ENCODE data around the gene CCDC169. TPM values are rescaled to one million over a fixed set of nuclear protein-coding genes. Genes with fewer than 3 reads are reported as not detected.

The CCDC169 gene
- total and polyA plus RNA-seq, 2 donors (not counting 3 experiments of a cell fraction or from before 2014, with no cell fraction given), result 1.2 to 2.5 TPM

DNA sequence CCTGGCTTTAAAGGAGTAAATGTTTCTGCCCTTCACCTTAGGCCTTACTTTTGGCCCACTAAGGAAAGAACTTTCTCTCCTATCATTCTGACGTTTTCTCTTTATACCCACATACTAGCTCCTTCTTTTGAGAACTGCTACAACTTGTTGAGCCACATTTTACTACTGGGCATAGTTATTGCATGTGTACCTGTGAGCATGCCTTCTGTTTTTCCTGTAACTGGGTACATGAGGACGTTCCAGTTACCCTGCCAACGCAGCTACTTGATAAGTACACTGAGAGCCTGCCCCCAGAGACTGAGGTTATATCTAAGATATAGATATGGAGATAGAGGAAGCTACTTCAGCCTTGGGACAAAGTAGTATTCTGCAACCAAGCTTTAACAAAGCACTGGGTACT is 3.5 kb downstream of the CCDC169 start:
- TF ChIP-seq, protein P1, sequence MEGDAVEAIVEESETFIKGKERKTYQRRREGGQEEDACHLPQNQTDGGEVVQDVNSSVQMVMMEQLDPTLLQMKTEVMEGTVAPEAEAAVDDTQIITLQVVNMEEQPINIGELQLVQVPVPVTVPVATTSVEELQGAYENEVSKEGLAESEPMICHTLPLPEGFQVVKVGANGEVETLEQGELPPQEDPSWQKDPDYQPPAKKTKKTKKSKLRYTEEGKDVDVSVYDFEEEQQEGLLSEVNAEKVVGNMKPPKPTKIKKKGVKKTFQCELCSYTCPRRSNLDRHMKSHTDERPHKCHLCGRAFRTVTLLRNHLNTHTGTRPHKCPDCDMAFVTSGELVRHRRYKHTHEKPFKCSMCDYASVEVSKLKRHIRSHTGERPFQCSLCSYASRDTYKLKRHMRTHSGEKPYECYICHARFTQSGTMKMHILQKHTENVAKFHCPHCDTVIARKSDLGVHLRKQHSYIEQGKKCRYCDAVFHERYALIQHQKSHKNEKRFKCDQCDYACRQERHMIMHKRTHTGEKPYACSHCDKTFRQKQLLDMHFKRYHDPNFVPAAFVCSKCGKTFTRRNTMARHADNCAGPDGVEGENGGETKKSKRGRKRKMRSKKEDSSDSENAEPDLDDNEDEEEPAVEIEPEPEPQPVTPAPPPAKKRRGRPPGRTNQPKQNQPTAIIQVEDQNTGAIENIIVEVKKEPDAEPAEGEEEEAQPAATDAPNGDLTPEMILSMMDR (IDR thresholded peaks at IDR 0.05; ENCODE audit: extremely low read depth in 1 of 2, insufficient read depth in 1 of 2, low read depth in 1 of 2, low read length in 2 of 2), result no peak
- no peak for TF ChIP-seq FOS (IDR thresholded peaks at IDR 0.05; ENCODE audit: borderline replicate concordance, insufficient read depth, low read length)
- TF ChIP-seq, protein P2, sequence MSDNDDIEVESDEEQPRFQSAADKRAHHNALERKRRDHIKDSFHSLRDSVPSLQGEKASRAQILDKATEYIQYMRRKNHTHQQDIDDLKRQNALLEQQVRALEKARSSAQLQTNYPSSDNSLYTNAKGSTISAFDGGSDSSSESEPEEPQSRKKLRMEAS (IDR thresholded peaks at IDR 0.05; ENCODE audit: insufficient read depth, insufficient read length), result no peak
- TF ChIP-seq GATA2 (IDR thresholded peaks at IDR 0.05; ENCODE audit: insufficient read depth, insufficient read length, low read depth, low read length), result no peak
- TF ChIP-seq POLR2AphosphoS5 (IDR thresholded peaks at IDR 0.05; ENCODE audit: insufficient read depth, low read depth, low read length), result no peak
- TF ChIP-seq EZH2 (IDR thresholded peaks at IDR 0.05; ENCODE audit: borderline replicate concordance, low read depth, low read length, severe bottlenecking), result no peak
- TF ChIP-seq MYC (IDR thresholded peaks at IDR 0.05; ENCODE audit: low read depth, low read length), result no peak
- no peak for TF ChIP-seq JUN (IDR thresholded peaks at IDR 0.05; ENCODE audit: borderline replicate concordance, insufficient read depth, insufficient read length, low read depth)
- TF ChIP-seq POLR2A (IDR thresholded peaks at IDR 0.05; ENCODE audit: low read depth, low read length), result no peak
- no peak overlapping the region for H2AFZ ChIP-seq (ENCODE audit: low read depth, low read length)
- H3K4me3 ChIP-seq (replicated peaks in 1 of 3; ENCODE audit: insufficient read depth in 1 of 3, low read depth in 1 of 3, low read length in 3 of 3), result no peak overlapping the region
- H3K79me2 ChIP-seq (ENCODE audit: control insufficient read depth, insufficient read depth, low read length), result no peaks in the 10 kb centered on the region
- ChIA-PET POLR2A (interaction anchor here (0.5 kb wide), 1 partner anchor 561 kb away, joined by 6 read pairs; no protein-coding TSS in a partner anchor), CTCF (interaction anchor here (1.5 to 4.0 kb wide), 2 partner anchors 11 to 19 kb away, joined by 4 to 29 read pairs; no protein-coding TSS in a partner anchor)
- no peak overlapping the region for H3K9ac ChIP-seq (replicated peaks; ENCODE audit: extremely low read depth, insufficient read depth, low read length)
- H3K36me3 ChIP-seq (ENCODE audit: control insufficient read depth in 2 of 2, extremely low read depth in 1 of 2, insufficient read depth in 2 of 2, low read length in 2 of 2), result no peaks in the 10 kb centered on the region
- H3K27ac ChIP-seq (ENCODE audit: insufficient read depth, low read depth, low read length), result no peak overlapping the region
- no peak for DNase-seq (ENCODE audit: low read depth, low spot score)
- no TSS peak for BruUV-seq (replicated peaks)
- H3K4me2 ChIP-seq (ENCODE audit: insufficient read depth, low read length), result no peak overlapping the region
- no peaks in the 10 kb centered on the region for H3K9me3 ChIP-seq (replicated peaks; ENCODE audit: control insufficient read depth, insufficient read depth, low read length)
- H3K9me1 ChIP-seq (replicated peaks; ENCODE audit: control insufficient read depth, extremely low read depth, insufficient read depth, low read length), result no peaks in the 10 kb centered on the region
- H3K4me1 ChIP-seq (ENCODE audit: control insufficient read depth, extremely low read depth, insufficient read depth, low read length), result peaks cover 18% of the 10 kb centered on the region
- intact Hi-C loops (cut with micrococcal nuclease) (no loop called here), dilution Hi-C loops (cut with MboI; ENCODE audit: extremely low pct_ligation_motif_present, low sequenced_read_pairs) (no loop called here)
- no peaks in the 10 kb centered on the region for H3K27me3 ChIP-seq (ENCODE audit: control insufficient read depth in 2 of 2, insufficient read depth in 2 of 2, low read length in 2 of 2)
- no peaks in the 10 kb centered on the region for H4K20me1 ChIP-seq (replicated peaks; ENCODE audit: control insufficient read depth, extremely low read depth, insufficient read depth, low read length)
- FAIRE-seq, result no peak
